Measurements from ENCODE around the gene CADM1. TPM values are rescaled to one million over a fixed set of nuclear protein-coding genes. Genes with fewer than 3 reads are reported as not detected.

The CADM1 gene
- total and polyA plus RNA-seq, 4 donors: 13.0 to 40.6 (median 28.9) TPM

DNA sequence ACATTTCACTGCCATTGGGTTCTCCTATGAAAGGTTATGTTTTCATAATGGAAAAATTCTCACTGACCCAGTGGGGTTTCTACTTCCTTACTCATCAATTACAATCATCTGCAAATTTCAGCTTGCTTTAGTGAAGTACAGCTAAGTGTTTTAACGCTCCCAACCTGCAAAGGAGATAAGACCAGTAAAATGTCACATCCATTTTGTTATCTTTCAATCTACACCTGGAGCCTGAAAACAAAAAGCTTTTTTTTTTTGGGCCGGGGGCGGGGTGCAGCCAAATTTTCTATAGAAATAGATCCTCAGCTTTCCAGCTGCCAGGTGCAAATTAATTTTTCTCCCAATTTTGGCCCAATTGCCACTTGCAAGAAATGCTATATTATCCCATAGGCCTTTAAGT lies 40.6 kb downstream of the CADM1 start:
- WGBS: 85% methylated on average over 3 of the region's 3 CpGs
- no peak overlapping the region for H3K9ac ChIP-seq (ENCODE audit: low read depth in 1 of 2, low read length in 2 of 2)

DNA sequence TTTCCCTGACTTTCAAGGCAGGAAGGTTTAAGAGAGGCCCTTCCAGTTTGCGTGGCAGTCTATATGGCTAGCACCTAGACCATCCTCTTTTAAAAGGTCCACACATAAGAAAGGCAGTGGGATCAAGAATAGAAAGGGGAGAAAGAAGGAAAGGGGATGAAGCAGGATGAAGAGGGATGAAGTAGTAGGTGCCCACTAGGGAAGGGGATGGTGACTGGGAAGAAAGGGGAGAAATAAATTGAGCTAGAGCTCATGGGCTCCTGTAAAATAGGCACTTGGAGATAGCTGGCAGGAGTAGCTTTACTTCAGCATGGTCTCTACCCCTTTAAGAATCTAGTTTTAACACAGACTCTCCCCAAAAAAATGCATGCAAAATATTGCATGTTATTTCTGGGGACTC lies 41.5 kb downstream of the CADM1 start:
- Histone ChIP-seq H3K4me3 (ENCODE audit: low read depth in 1 of 3, low read length in 3 of 3) (no peak overlapping the region), H3K4me1 (ENCODE audit: control insufficient read depth in 4 of 4, insufficient read depth in 4 of 4, low read length in 3 of 4) (peaks cover 0 to 1% (median 0%) of the 10 kb centered on the region in 4 donors), H3K9me3 (ENCODE audit: control insufficient read depth in 4 of 4, low read length in 3 of 4) (no peaks in the 10 kb centered on the region), H3K27ac (ENCODE audit: low read depth in 1 of 2, low read length in 2 of 2) (no peak overlapping the region), H3K27me3 (ENCODE audit: control insufficient read depth in 4 of 4, insufficient read depth in 4 of 4, low read length in 3 of 4) (no peaks in the 10 kb centered on the region), H3K9ac (ENCODE audit: low read depth in 1 of 2, low read length in 2 of 2) (no peak overlapping the region), H3K36me3 (ENCODE audit: control insufficient read depth in 4 of 4, insufficient read depth in 3 of 4, low read depth in 1 of 4, low read length in 3 of 4) (no peaks in the 10 kb centered on the region)
- DNase-seq (ENCODE audit: low spot score): no peak
- 95% methylated on average over 1 of the region's 1 CpG for WGBS
- TF ChIP-seq FOXA2 (IDR thresholded peaks at IDR 0.05) (no peak), EGR1 (IDR thresholded peaks at IDR 0.05; ENCODE audit: low read depth in 2 of 2) (no peak), HNF4A (conservative IDR thresholded peaks at IDR 0.05) (no peak), YY1 (IDR thresholded peaks at IDR 0.05) (no peak), JUND (IDR thresholded peaks at IDR 0.05) (no peak), GABPA (IDR thresholded peaks at IDR 0.05 in 1 of 2, conservative IDR thresholded peaks at IDR 0.05 in 1 of 2) (no peak), SP1 (IDR thresholded peaks at IDR 0.05) (no peak), FOXA1 (IDR thresholded peaks at IDR 0.05) (no peak), RXRA (IDR thresholded peaks at IDR 0.05) (no peak), NR2F2 (IDR thresholded peaks at IDR 0.05) (no peak), HNF4G (IDR thresholded peaks at IDR 0.05) (no peak)
- TF ChIP-seq, protein P1, sequence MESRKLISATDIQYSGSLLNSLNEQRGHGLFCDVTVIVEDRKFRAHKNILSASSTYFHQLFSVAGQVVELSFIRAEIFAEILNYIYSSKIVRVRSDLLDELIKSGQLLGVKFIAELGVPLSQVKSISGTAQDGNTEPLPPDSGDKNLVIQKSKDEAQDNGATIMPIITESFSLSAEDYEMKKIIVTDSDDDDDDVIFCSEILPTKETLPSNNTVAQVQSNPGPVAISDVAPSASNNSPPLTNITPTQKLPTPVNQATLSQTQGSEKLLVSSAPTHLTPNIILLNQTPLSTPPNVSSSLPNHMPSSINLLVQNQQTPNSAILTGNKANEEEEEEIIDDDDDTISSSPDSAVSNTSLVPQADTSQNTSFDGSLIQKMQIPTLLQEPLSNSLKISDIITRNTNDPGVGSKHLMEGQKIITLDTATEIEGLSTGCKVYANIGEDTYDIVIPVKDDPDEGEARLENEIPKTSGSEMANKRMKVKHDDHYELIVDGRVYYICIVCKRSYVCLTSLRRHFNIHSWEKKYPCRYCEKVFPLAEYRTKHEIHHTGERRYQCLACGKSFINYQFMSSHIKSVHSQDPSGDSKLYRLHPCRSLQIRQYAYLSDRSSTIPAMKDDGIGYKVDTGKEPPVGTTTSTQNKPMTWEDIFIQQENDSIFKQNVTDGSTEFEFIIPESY (IDR thresholded peaks at IDR 0.05): no peak
- TF ChIP-seq, protein P2, sequence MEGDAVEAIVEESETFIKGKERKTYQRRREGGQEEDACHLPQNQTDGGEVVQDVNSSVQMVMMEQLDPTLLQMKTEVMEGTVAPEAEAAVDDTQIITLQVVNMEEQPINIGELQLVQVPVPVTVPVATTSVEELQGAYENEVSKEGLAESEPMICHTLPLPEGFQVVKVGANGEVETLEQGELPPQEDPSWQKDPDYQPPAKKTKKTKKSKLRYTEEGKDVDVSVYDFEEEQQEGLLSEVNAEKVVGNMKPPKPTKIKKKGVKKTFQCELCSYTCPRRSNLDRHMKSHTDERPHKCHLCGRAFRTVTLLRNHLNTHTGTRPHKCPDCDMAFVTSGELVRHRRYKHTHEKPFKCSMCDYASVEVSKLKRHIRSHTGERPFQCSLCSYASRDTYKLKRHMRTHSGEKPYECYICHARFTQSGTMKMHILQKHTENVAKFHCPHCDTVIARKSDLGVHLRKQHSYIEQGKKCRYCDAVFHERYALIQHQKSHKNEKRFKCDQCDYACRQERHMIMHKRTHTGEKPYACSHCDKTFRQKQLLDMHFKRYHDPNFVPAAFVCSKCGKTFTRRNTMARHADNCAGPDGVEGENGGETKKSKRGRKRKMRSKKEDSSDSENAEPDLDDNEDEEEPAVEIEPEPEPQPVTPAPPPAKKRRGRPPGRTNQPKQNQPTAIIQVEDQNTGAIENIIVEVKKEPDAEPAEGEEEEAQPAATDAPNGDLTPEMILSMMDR (IDR thresholded peaks at IDR 0.05; ENCODE audit: low read depth, low read length, missing input control): no peak
- TF ChIP-seq, protein P3, sequence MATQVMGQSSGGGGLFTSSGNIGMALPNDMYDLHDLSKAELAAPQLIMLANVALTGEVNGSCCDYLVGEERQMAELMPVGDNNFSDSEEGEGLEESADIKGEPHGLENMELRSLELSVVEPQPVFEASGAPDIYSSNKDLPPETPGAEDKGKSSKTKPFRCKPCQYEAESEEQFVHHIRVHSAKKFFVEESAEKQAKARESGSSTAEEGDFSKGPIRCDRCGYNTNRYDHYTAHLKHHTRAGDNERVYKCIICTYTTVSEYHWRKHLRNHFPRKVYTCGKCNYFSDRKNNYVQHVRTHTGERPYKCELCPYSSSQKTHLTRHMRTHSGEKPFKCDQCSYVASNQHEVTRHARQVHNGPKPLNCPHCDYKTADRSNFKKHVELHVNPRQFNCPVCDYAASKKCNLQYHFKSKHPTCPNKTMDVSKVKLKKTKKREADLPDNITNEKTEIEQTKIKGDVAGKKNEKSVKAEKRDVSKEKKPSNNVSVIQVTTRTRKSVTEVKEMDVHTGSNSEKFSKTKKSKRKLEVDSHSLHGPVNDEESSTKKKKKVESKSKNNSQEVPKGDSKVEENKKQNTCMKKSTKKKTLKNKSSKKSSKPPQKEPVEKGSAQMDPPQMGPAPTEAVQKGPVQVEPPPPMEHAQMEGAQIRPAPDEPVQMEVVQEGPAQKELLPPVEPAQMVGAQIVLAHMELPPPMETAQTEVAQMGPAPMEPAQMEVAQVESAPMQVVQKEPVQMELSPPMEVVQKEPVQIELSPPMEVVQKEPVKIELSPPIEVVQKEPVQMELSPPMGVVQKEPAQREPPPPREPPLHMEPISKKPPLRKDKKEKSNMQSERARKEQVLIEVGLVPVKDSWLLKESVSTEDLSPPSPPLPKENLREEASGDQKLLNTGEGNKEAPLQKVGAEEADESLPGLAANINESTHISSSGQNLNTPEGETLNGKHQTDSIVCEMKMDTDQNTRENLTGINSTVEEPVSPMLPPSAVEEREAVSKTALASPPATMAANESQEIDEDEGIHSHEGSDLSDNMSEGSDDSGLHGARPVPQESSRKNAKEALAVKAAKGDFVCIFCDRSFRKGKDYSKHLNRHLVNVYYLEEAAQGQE (IDR thresholded peaks at IDR 0.05): no peak
- TF ChIP-seq, protein P4, sequence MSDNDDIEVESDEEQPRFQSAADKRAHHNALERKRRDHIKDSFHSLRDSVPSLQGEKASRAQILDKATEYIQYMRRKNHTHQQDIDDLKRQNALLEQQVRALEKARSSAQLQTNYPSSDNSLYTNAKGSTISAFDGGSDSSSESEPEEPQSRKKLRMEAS (IDR thresholded peaks at IDR 0.05): no peak

More for the DNA sequence above, 40.6 kb downstream of the CADM1 start:
- Histone ChIP-seq H3K4me1 (ENCODE audit: control insufficient read depth in 4 of 4, insufficient read depth in 4 of 4, low read length in 3 of 4) (peaks cover 0 to 1% (median 0%) of the 10 kb centered on the region in 4 donors), H3K27me3 (ENCODE audit: control insufficient read depth in 4 of 4, insufficient read depth in 4 of 4, low read length in 3 of 4) (no peaks in the 10 kb centered on the region), H3K4me3 (ENCODE audit: low read depth in 1 of 3, low read length in 3 of 3) (no peak overlapping the region), H3K36me3 (ENCODE audit: control insufficient read depth in 4 of 4, insufficient read depth in 3 of 4, low read depth in 1 of 4, low read length in 3 of 4) (no peaks in the 10 kb centered on the region), H3K27ac (ENCODE audit: low read depth in 1 of 2, low read length in 2 of 2) (no peak overlapping the region), H3K9me3 (ENCODE audit: control insufficient read depth in 4 of 4, low read length in 3 of 4) (no peaks in the 10 kb centered on the region)
- TF ChIP-seq, protein P3 (IDR thresholded peaks at IDR 0.05): no peak
- DNase-seq (ENCODE audit: low spot score): no peak

Data from liver (tissue), 9 donors.